Fibroblast of peridontal ligament (primary cell): ENCODE results near the gene CLEC17A.

Experiments used
- DNase-seq: peaks from one replicate; pipeline ENCODE4 v3.0.0-alpha.2; 2010; ENCODE audit errors: extremely low read depth

The CLEC17A gene

GRCh38 chr19:14649020-14649419 lies 66.1 kb downstream of the CLEC17A start:
- DNase-seq: no peak

- no peak for DNase-seq
Observed at GRCh38 chr19:14650161-14650560, 67.3 kb downstream of the CLEC17A start.

- no peak for DNase-seq
Observed at GRCh38 chr19:14654786-14655560, 72.1 kb downstream of the CLEC17A start.

GRCh38 chr19:14655726-14656125 lies 72.8 kb downstream of the CLEC17A start:
- DNase-seq: no peak

GRCh38 chr19:14659874-14660489 lies 77.1 kb downstream of the CLEC17A start:
- DNase-seq: no peak

- no peak for DNase-seq
Observed at GRCh38 chr19:14661372-14661924, 78.6 kb downstream of the CLEC17A start.
